BJ (cell line): Measurements from ENCODE around the gene HEPN1. TPM values are rescaled to one million over a fixed set of nuclear protein-coding genes. Genes with fewer than 3 reads are reported as not detected.
A peak's percentile ranks its signal among the peaks of the same experiment; 100 is the strongest.

Source experiments
- CTCF ChIA-PET: fragments of 350-600 bp; formaldehyde crosslinking; extraction: SDS; loops from one replicate; lab custom pipeline; 2021; ENCODE audit warnings: antibody characterized with exemption, inconsistent platforms; lab: Yijun Ruan, JAX
- POLR2A ChIA-PET: fragments of 300-600 bp; sonication (Branson Sonifier 250); formaldehyde crosslinking; extraction: SDS; loops from one replicate; lab custom pipeline; 2021; ENCODE audit warnings: antibody characterized with exemption; lab: Charles Lee
- DNase-seq: peaks from one replicate; pipeline ENCODE4 v3.0.0-alpha.2; 2011; ENCODE audit warnings: low read depth
- H3K27me3 ChIP-seq: 2 replicates; pipeline ENCODE4 v1.6.0; 2011; ENCODE audit warnings: low read length; ENCODE audit not compliant: control insufficient read depth, insufficient read depth
- H3K36me3 ChIP-seq: 2 replicates; pipeline ENCODE4 v1.5.1; 2011; ENCODE audit warnings: low read length; ENCODE audit not compliant: control insufficient read depth, insufficient read depth
- H3K4me3 ChIP-seq: 2 replicates; pipeline ENCODE4 v1.5.1; 2011; ENCODE audit warnings: low read depth, mild to moderate bottlenecking, control low read depth, low read length
- polyA plus RNA-seq: library from polyadenylated mRNA; depleted of rRNA; stranded (reverse); fragments of >200 nt; gene quantifications from 2 replicates; pipeline ENCODE4 v1.2.3, GENCODE V29; 2011
- TF ChIP-seq, protein P1 (sequence below): IDR thresholded peaks from 2 replicates; pipeline ENCODE4 v1.5.1; 2011; ENCODE audit warnings: low read depth, mild to moderate bottlenecking, control low read depth, inconsistent platforms, low read length, moderate library complexity; ENCODE audit not compliant: insufficient read depth

The HEPN1 gene
- polyA plus RNA-seq, 1 experiment, result not detected

DNA sequence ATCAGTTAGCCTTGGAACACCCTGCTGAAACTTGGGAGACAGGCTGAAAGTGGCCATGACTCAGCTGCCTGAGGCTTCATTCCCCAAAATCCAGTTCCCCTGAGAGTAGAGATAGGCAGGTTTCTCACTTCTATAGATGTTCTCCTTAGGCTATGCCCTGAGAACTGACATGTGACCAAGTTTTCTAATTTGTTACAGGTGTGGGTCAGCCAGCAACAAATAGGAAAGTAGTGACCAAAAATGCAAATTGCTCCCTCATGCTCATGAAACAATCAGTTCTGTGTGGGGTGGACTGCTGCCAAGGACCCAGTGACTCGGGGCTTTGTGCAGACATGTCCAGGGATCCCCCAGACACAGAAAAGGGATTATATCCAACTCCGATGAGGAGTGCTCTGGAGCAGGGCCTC lies 27.7 kb downstream of the HEPN1 start:
- peak; percentile 38 for DNase-seq
- TF ChIP-seq, protein P1, sequence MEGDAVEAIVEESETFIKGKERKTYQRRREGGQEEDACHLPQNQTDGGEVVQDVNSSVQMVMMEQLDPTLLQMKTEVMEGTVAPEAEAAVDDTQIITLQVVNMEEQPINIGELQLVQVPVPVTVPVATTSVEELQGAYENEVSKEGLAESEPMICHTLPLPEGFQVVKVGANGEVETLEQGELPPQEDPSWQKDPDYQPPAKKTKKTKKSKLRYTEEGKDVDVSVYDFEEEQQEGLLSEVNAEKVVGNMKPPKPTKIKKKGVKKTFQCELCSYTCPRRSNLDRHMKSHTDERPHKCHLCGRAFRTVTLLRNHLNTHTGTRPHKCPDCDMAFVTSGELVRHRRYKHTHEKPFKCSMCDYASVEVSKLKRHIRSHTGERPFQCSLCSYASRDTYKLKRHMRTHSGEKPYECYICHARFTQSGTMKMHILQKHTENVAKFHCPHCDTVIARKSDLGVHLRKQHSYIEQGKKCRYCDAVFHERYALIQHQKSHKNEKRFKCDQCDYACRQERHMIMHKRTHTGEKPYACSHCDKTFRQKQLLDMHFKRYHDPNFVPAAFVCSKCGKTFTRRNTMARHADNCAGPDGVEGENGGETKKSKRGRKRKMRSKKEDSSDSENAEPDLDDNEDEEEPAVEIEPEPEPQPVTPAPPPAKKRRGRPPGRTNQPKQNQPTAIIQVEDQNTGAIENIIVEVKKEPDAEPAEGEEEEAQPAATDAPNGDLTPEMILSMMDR, result no peak
- POLR2A ChIA-PET, result no interaction called here
- Histone ChIP-seq H3K36me3 (no peaks in the 10 kb centered on the region), H3K4me3 (no peak overlapping the region), H3K27me3 (no peaks in the 10 kb centered on the region)
- CTCF ChIA-PET, result no interaction called here

DNA sequence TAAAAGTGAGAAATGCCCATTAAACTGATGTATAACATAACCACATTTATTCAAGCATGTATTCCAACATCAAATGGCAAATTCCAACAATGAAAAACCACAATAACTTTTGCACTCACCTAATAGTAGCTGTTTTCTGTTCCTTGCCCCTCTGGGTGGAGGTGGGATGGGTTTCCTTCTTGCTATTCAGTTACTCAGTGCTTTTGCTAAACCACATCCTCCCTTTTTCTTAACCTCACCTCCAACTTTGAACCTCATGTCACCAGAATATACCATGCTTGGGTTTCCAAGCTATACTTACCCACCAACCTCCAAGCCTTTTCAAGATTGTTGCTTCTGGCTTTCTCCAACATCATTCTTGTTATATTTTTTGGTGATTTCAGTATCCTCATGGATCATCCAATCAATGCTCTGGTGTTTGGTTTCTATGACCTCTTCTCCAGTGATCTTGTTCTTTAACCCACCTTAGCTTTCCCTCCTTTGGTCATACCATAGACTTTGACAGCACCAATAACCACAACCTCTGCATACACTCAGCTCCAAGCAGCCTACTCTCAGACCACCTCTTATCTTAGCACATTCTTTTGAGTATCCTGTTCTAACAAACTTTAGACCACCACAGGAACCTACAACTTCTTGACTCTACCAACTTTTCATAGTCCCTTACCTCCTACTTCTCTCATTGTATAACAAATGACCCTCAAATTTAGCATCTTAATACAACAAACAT lies 31.7 kb downstream of the HEPN1 start:
- TF ChIP-seq, protein P1, result no peak
- ChIA-PET POLR2A (no interaction called here), CTCF (interaction anchor here (0.6 to 1.2 kb wide), 2 partner anchors 478 to 549 kb away, joined by 3 read pairs; no protein-coding TSS in a partner anchor)
- Histone ChIP-seq H3K4me3 (no peak overlapping the region), H3K27me3 (no peaks in the 10 kb centered on the region), H3K36me3 (no peaks in the 10 kb centered on the region)
- no peak for DNase-seq

DNA sequence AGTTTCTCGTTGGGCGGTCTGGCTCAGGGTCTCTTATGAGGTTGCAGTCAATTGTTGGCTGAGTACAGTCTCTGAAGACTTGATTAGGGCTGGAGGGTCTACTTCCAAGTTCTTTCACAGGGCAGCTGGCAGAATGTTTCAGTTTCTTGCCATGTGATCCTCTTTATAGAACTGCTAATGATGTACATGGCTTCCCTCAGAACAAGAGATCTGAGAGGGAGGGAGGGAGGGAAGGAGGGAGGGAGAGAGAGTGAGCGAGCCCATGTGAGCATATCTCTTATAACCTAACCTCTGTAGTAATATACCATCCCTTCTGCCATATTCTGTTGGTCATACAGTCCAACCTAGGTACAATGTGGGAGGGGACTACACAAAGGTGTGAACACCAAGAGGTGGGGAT lies 32.3 kb downstream of the HEPN1 start:
- POLR2A ChIA-PET, result no interaction called here
- TF ChIP-seq, protein P1, result no peak
- Histone ChIP-seq H3K27me3 (no peaks in the 10 kb centered on the region), H3K36me3 (no peaks in the 10 kb centered on the region), H3K4me3 (no peak overlapping the region)
- CTCF ChIA-PET, result interaction anchor here (1.2 kb wide), 1 partner anchor 477 kb away, joined by 3 read pairs; no protein-coding TSS in a partner anchor
- no peak for DNase-seq

DNA sequence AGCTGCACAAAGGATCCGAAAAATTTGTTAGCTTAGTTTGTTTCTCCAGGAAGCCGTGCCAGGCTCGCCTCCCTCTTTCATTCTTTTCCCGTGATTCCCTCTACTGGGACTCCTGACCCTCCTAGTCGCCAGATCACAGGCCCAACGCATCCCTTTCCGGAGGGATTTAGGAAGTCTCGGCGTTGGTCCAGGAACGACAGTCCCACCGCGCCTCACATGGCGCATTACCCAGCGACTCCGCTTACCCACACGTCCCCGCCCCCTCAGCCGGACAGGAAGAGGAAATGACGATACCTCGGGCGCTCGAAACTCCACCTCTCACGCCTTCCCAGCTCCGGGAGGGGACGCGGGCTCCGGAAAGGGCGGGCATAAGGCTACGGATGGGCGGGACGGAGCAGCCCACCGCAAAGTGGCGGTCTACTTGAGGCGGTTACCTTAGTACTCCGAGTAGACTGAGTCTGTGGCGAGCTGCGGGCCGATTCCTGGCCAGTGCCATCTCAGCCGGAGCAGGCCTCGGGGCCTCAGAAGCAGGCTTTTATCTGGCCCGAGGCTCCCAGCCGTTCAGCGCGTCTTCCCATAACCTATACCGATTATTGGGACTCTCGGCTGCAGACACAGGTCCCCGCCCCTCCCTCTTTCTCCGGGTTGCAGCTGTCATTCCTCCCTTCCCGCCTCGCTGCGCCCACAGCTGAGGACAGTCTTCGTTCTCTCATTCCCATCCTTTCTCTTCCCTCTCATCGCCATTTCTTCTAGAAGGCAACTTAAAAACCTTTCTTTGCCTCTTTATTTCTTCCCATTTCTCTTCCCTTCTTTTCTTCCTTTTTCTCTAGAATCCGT lies 34.9 kb downstream of the HEPN1 start, which contains the start of gene CCDC15:
Gene CCDC15 (plus strand): TSS at position 450 of the 837 bp plus-strand sequence. CDS start 531 bp downstream, outside the sequence.
- TF ChIP-seq, protein P1, result no peak
- Histone ChIP-seq H3K4me3 (peak within 1 kb of the TSS; percentile 63), H3K36me3 (no peaks in the 10 kb centered on the region), H3K27me3 (no peaks in the 10 kb centered on the region)
- ChIA-PET POLR2A (interaction anchor here (0.6 to 0.9 kb wide), 2 partner anchors 63 to 437 kb away, joined by 3 read pairs; no protein-coding TSS in a partner anchor), CTCF (interaction anchor here (0.6 to 2.7 kb wide), 14 partner anchors 10 to 497 kb away, joined by 3 to 16 read pairs (median 4); partner anchors contain the start of gene HEPACAM)
- DNase-seq, result peak; percentile 88

DNA sequence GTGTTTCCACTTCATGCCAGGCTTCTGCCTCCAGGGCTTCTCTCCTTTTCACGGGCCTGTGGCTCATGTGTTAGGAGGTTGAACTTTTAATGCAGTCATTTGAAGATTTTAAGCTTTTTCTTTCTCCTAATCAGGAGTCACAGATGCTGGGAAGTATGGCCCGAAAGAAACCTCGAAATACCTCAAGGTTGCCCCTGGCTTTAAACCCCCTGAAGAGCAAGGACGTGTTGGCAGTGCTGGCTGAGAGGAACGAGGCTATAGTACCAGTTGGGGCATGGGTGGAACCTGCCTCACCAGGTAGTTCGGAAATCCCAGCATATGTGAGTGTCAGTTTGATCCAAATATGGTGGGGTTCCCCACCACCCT lies 35.5 kb downstream of the HEPN1 start:
- POLR2A ChIA-PET, result no interaction called here
- CTCF ChIA-PET, result interaction anchor here (0.6 to 2.7 kb wide), 10 partner anchors 13 to 475 kb away, joined by 3 to 16 read pairs (median 4); partner anchors contain the start of gene HEPACAM
- TF ChIP-seq, protein P1, result no peak

More for the DNA sequence above, 35.5 kb downstream of the HEPN1 start:
- H3K4me3 ChIP-seq, result peak overlapping the region; percentile 63
- H3K27me3 ChIP-seq, result no peaks in the 10 kb centered on the region
- DNase-seq, result no peak
- no peaks in the 10 kb centered on the region for H3K36me3 ChIP-seq
